ENCODE measurements around the gene DNAJB12.

DNA sequence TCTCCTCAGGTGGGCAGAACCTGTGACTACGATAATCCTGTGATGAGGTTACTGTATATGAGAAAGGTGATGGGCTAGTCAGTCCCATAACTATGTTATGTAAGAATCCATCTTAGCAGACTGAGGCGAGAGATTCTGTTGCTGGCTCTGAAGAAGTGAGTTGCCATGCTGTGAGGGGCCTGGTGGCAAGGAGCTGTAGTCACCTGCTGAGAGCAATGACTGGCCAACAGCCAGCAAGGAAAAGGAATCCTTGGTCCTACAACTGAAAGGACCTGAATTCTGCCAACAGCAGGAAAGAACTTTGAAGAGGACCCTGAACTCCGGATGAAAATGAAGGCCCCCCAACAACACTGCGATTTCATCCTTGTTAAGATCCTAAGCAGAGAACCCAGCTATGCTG is 31.0 kb upstream of the DNAJB12 start:
- TF ChIP-seq, protein P1, sequence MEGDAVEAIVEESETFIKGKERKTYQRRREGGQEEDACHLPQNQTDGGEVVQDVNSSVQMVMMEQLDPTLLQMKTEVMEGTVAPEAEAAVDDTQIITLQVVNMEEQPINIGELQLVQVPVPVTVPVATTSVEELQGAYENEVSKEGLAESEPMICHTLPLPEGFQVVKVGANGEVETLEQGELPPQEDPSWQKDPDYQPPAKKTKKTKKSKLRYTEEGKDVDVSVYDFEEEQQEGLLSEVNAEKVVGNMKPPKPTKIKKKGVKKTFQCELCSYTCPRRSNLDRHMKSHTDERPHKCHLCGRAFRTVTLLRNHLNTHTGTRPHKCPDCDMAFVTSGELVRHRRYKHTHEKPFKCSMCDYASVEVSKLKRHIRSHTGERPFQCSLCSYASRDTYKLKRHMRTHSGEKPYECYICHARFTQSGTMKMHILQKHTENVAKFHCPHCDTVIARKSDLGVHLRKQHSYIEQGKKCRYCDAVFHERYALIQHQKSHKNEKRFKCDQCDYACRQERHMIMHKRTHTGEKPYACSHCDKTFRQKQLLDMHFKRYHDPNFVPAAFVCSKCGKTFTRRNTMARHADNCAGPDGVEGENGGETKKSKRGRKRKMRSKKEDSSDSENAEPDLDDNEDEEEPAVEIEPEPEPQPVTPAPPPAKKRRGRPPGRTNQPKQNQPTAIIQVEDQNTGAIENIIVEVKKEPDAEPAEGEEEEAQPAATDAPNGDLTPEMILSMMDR (IDR thresholded peaks at IDR 0.05; ENCODE audit: low read depth, low read length), result no peak
- no peak for TF ChIP-seq EZH2phosphoT487 (IDR thresholded peaks at IDR 0.05; ENCODE audit: low read depth)

Measured in OCI-LY3 (cell line).